GM23338 (cell line): ENCODE results near the gene SURF4. TPM values are rescaled to one million over a fixed set of nuclear protein-coding genes. Genes with fewer than 3 reads are reported as not detected.
A peak's percentile ranks its signal among the peaks of the same experiment; 100 is the strongest.

Source experiments
- ATAC-seq: fragments of 200-7000 bp; cut with Tn5 transposase; 3 replicates; pipeline ENCODE4 v1.9.1; 2020
- DNase-seq: peaks from one replicate; pipeline ENCODE4 v3.0.0-alpha.2; 2015; ENCODE audit warnings: low spot score
- H2AFZ ChIP-seq: fragments of 200-600 bp; sonication (generic); 2 replicates; pipeline ENCODE4 v1.8.0; 2016; ENCODE audit warnings: antibody characterized with exemption, mild to moderate bottlenecking, moderate library complexity
- H3F3A ChIP-seq: fragments of 200-600 bp; sonication (generic); replicated peaks from 2 replicates; pipeline ENCODE4 v1.8.0; 2017; ENCODE audit warnings: antibody characterized with exemption, mixed run types, low read depth
- H3K27ac ChIP-seq: fragments of 200-600 bp; sonication (generic); 2 replicates; pipeline ENCODE4 v1.6.1; 2016; ENCODE audit warnings: low read depth
- H3K27me3 ChIP-seq: fragments of 200-600 bp; sonication (generic); 2 replicates; pipeline ENCODE4 v1.8.0; 2016; ENCODE audit warnings: mild to moderate bottlenecking, mixed run types, moderate library complexity; ENCODE audit not compliant: insufficient read depth
- H3K36me3 ChIP-seq: fragments of 200-600 bp; sonication (generic); 2 replicates; pipeline ENCODE4 v1.8.0; 2016; ENCODE audit warnings: mild to moderate bottlenecking; ENCODE audit not compliant: insufficient read depth
- H3K4me1 ChIP-seq: fragments of 200-600 bp; sonication (generic); 2 replicates; pipeline ENCODE4 v1.8.0; 2016; ENCODE audit warnings: mild to moderate bottlenecking, moderate library complexity; ENCODE audit not compliant: insufficient read depth
- H3K4me2 ChIP-seq: fragments of 200-600 bp; sonication (generic); 2 replicates; pipeline ENCODE4 v1.7.1; 2017; ENCODE audit warnings: mixed run types
- H3K4me3 ChIP-seq: fragments of 200-600 bp; sonication (generic); 2 replicates; pipeline ENCODE4 v1.6.1; 2016; ENCODE audit warnings: mixed run types
- H3K79me2 ChIP-seq: fragments of 200-600 bp; sonication (generic); replicated peaks from 2 replicates; pipeline ENCODE4 v1.8.0; 2017; ENCODE audit warnings: mild to moderate bottlenecking; ENCODE audit not compliant: insufficient read depth
- H3K9me2 ChIP-seq: fragments of 200-600 bp; sonication (generic); 2 replicates; pipeline ENCODE4 v1.8.0; 2017; ENCODE audit not compliant: insufficient read depth
- H4K20me1 ChIP-seq: fragments of 200-600 bp; sonication (generic); replicated peaks from 2 replicates; pipeline ENCODE4 v1.8.0; 2017; ENCODE audit warnings: mild to moderate bottlenecking; ENCODE audit not compliant: insufficient read depth
- H3K27ac Mint-ChIP-seq: 2 replicates; pipeline ENCODE4 v1.8.0; 2020; ENCODE audit warnings: inconsistent platforms, mild to moderate bottlenecking, moderate library complexity, mixed read lengths
- H3K27me3 Mint-ChIP-seq: 3 replicates; pipeline ENCODE4 v1.8.0; 2022; ENCODE audit warnings: low read depth, mild to moderate bottlenecking, moderate library complexity, mixed read lengths, inconsistent platforms; ENCODE audit not compliant: insufficient read depth, poor library complexity
- H3K36me3 Mint-ChIP-seq: 3 replicates; pipeline ENCODE4 v1.8.0; 2021; ENCODE audit warnings: low read depth, mild to moderate bottlenecking, inconsistent platforms, moderate library complexity, mixed read lengths
- H3K4me1 Mint-ChIP-seq: 3 replicates; pipeline ENCODE4 v1.8.0; 2020; ENCODE audit warnings: mild to moderate bottlenecking, inconsistent platforms, mixed read lengths
- H3K4me3 Mint-ChIP-seq: 3 replicates; pipeline ENCODE4 v1.8.0; 2021; ENCODE audit warnings: moderate library complexity, mild to moderate bottlenecking, inconsistent platforms, mixed read lengths
- H3K9me3 Mint-ChIP-seq: 3 replicates; pipeline ENCODE4 v1.8.0; 2020; ENCODE audit warnings: moderate library complexity, mild to moderate bottlenecking, inconsistent platforms, mixed read lengths
- EZH2phosphoT487 ChIP-seq: fragments of 200-600 bp; sonication (generic); IDR thresholded peaks from one replicate; pipeline ENCODE4 v1.8.1; 2018; ENCODE audit warnings: antibody characterized with exemption; ENCODE audit not compliant: unreplicated experiment
- POLR2AphosphoS5 ChIP-seq: IDR thresholded peaks from 2 replicates; pipeline ENCODE4 v1.6.1; 2016; ENCODE audit warnings: antibody characterized with exemption, low read depth
- STAT1 ChIP-seq: IDR thresholded peaks from one replicate; pipeline ENCODE4 v1.6.1; 2016; ENCODE audit warnings: antibody characterized with exemption; ENCODE audit not compliant: unreplicated experiment
- ZNF331 ChIP-seq: fragments of 250-450 bp; sonication (Bioruptor Pico); IDR thresholded peaks from 2 replicates; pipeline ENCODE4 v1.5.0; 2020; ENCODE audit warnings: low read depth, mild to moderate bottlenecking, moderate library complexity
- polyA plus RNA-seq: library from polyadenylated mRNA; unstranded; fragments of >200 nt; fragmentation: Nextera tagmentation; extraction: Ambion mirVana; gene quantifications from 2 replicates; pipeline ENCODE4 v1.2.1, GENCODE V29; 2016
- total RNA-seq: library from RNA; depleted of rRNA; stranded (reverse); fragments of >200 nt; shearing (Covaris generic); gene quantifications from 2 replicates; pipeline ENCODE4 v1.2.3, GENCODE V29; 2014
- TF ChIP-seq, protein P1 (sequence below), 2 experiments: fragments of 200-600 bp in 1 of 2; sonication (generic) in 1 of 2; conservative IDR thresholded peaks; 2 replicates each; pipeline versions ENCODE4 v1.5.1 to v1.6.1; 2016 to 2017; ENCODE audit warnings: antibody characterized with exemption in 2 of 2, low read depth in 2 of 2, mild to moderate bottlenecking in 2 of 2, moderate library complexity in 1 of 2
- TF ChIP-seq, protein P2 (sequence below): IDR thresholded peaks from 2 replicates; pipeline ENCODE4 v1.6.1; 2016; ENCODE audit warnings: antibody characterized with exemption

SURF4 gene
- total and polyA plus RNA-seq, 2 experiments from 2014 or later = 66.3 to 242 TPM

DNA sequence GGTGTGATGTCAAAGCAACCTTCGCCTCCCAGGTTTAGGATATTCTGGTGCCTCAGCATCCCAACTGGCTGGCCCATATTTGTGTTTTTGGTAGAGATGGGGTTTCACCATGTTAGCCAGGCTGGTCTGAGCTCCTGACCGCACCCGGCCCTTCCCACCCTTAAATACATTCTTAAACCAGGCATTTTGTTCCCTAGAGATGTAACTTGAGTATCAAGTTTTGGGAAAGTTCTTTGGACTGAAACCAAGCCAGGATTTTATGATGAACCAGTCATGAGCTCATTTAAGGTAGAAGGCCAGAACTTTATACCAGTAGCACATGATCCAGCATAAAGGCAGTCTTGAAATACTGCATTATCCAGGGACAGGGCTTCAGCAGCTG, 24.3 kb downstream of the SURF4 start:
- peaks cover 20% of the 10 kb centered on the region for H3K4me1 ChIP-seq
- peaks cover 57% of the 10 kb centered on the region for H3F3A ChIP-seq
- peaks cover 43% of the 10 kb centered on the region for H3K79me2 ChIP-seq
- no peak overlapping the region for H3K4me2 ChIP-seq
- peaks cover 42% of the 10 kb centered on the region for H4K20me1 ChIP-seq
- H3K27me3 Mint-ChIP-seq = peaks cover 34% of the 10 kb centered on the region
- DNase-seq (no peak), ATAC-seq (no peak)
- H3K36me3 ChIP-seq = peaks cover 39% of the 10 kb centered on the region
- TF ChIP-seq EZH2phosphoT487 = no peak
- no peak overlapping the region for H3K27ac Mint-ChIP-seq
- no peaks in the 10 kb centered on the region for H3K27me3 ChIP-seq
- H3K9me3 Mint-ChIP-seq = no peaks in the 10 kb centered on the region; the same call in 1 of the 3 replicates
- H3K4me3 Mint-ChIP-seq = peak overlapping the region; percentile 33; the same call in 2 of the 3 replicates
- H3K4me1 Mint-ChIP-seq = peaks cover 20% of the 10 kb centered on the region
- H2AFZ ChIP-seq = no peak overlapping the region
- peaks cover 60% of the 10 kb centered on the region for H3K36me3 Mint-ChIP-seq
- peak overlapping the region; percentile 13; the same call in 1 of the 2 replicates for H3K4me3 ChIP-seq
- H3K9me2 ChIP-seq = no peaks in the 10 kb centered on the region
- peak overlapping the region; percentile 96 for H3K27ac ChIP-seq

DNA sequence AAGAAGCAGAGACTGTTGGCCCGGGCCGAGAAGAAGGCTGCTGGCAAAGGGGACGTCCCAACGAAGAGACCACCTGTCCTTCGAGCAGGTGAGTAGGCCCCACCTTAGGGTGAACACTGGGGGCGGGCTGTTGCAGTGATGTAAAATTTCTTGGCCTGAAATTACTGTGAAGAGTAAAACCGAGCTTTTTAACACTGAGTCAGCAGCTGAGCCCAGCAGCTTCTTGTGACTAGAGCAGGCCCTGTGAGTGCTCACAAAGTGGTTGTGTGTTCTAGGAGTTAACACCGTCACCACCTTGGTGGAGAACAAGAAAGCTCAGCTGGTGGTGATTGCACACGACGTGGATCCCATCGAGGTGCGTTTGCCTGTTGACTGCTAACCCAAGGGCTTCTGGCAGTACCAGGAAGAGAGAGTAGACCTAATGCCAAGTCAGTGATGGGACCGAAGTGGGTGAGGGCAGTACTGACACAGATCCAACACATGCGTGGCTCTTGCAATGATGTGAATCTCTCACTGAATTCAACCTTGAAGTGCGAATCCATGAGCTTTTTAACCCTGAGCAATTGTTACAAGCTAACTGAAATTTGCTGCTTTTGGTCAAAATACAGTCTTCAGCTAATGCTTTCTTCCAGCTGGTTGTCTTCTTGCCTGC, 25.8 kb downstream of the SURF4 start:
- peaks cover 39% of the 10 kb centered on the region for H3K36me3 ChIP-seq
- H3K27me3 Mint-ChIP-seq = peaks cover 30% of the 10 kb centered on the region
- peak overlapping the region; percentile 96 for H3K27ac ChIP-seq
- peak overlapping the region; percentile 94 for H3K4me3 Mint-ChIP-seq
- ATAC-seq (no peak), DNase-seq (no peak)
- no peak overlapping the region for H2AFZ ChIP-seq
- peak overlapping the region; percentile 98 for H3K4me3 ChIP-seq
- H3K27ac Mint-ChIP-seq = peak overlapping the region; percentile 85; the same call in 1 of the 2 replicates
- H3K4me2 ChIP-seq = peak overlapping the region; percentile 99
- peaks cover 23% of the 10 kb centered on the region for H3K4me1 Mint-ChIP-seq
- H3K4me1 ChIP-seq = peaks cover 20% of the 10 kb centered on the region
- TF ChIP-seq, protein P1, sequence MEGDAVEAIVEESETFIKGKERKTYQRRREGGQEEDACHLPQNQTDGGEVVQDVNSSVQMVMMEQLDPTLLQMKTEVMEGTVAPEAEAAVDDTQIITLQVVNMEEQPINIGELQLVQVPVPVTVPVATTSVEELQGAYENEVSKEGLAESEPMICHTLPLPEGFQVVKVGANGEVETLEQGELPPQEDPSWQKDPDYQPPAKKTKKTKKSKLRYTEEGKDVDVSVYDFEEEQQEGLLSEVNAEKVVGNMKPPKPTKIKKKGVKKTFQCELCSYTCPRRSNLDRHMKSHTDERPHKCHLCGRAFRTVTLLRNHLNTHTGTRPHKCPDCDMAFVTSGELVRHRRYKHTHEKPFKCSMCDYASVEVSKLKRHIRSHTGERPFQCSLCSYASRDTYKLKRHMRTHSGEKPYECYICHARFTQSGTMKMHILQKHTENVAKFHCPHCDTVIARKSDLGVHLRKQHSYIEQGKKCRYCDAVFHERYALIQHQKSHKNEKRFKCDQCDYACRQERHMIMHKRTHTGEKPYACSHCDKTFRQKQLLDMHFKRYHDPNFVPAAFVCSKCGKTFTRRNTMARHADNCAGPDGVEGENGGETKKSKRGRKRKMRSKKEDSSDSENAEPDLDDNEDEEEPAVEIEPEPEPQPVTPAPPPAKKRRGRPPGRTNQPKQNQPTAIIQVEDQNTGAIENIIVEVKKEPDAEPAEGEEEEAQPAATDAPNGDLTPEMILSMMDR (conservative IDR thresholded peaks at IDR 0.05; ENCODE audit: low read depth in 2 of 2) = no peak
- peak; percentile 52 for TF ChIP-seq POLR2AphosphoS5
- H3F3A ChIP-seq = peaks cover 56% of the 10 kb centered on the region
- H3K27me3 ChIP-seq = no peaks in the 10 kb centered on the region
- peaks cover 47% of the 10 kb centered on the region for H3K79me2 ChIP-seq
- H4K20me1 ChIP-seq = peaks cover 52% of the 10 kb centered on the region
- H3K36me3 Mint-ChIP-seq = peaks cover 74% of the 10 kb centered on the region
- H3K9me2 ChIP-seq = no peaks in the 10 kb centered on the region
- no peaks in the 10 kb centered on the region; the same call in 1 of the 3 replicates for H3K9me3 Mint-ChIP-seq

DNA sequence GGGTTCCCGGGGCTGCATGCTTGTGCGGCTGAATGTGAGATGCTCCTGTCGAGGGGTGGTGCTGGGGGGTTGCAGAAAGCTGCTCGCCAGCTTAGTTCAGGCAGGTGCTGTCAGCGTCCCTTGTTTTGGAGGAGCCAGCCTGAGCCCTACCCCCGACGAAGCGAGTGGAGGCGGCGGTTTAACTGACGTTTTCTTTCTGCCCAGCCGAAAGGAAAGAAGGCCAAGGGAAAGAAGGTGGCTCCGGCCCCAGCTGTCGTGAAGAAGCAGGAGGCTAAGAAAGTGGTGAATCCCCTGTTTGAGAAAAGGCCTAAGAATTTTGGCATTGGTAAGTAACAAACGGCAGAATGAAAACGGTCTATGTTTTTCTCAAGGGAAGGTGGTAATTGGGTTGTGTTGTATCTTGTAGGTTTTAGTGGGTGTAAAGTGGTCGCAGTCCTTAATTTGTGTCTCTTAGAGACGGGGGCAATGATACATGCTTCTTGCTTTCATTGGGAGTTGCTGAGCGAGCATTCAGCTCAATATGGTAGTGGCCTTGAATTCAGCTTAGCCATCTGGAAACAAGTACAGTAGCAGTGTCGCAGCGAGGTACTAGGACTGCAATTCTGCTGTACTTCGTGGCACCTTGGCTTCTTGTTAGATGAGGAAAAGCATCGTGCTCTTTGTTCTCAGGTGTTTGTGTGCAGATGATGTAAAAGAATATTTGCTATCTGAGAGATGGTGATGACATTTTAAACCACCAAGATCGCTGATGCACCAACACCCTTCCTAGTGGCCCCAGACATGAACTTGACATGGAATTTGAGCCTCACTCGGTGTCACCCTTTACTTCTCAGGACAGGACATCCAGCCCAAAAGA, 26.9 kb downstream of the SURF4 start:
- peak overlapping the region; percentile 96 for H3K27ac ChIP-seq
- peaks cover 52% of the 10 kb centered on the region for H4K20me1 ChIP-seq
- ATAC-seq (no peak), DNase-seq (no peak)
- peak overlapping the region; percentile 99 for H3K4me2 ChIP-seq
- peaks cover 42% of the 10 kb centered on the region for H3K36me3 ChIP-seq
- peaks cover 28% of the 10 kb centered on the region for H3K27me3 Mint-ChIP-seq
- H3K4me3 ChIP-seq = peak overlapping the region; percentile 98
- H2AFZ ChIP-seq = no peak overlapping the region
- peaks cover 43% of the 10 kb centered on the region for H3K79me2 ChIP-seq
- H3K4me1 ChIP-seq = peaks cover 20% of the 10 kb centered on the region
- peaks cover 61% of the 10 kb centered on the region for H3F3A ChIP-seq
- peak overlapping the region; percentile 94 for H3K4me3 Mint-ChIP-seq
- H3K27me3 ChIP-seq = no peaks in the 10 kb centered on the region
- peaks cover 86% of the 10 kb centered on the region for H3K36me3 Mint-ChIP-seq
- H3K9me3 Mint-ChIP-seq = no peaks in the 10 kb centered on the region; the same call in 1 of the 3 replicates
- H3K27ac Mint-ChIP-seq = peak overlapping the region; percentile 100
- H3K9me2 ChIP-seq = no peaks in the 10 kb centered on the region
- peaks cover 23% of the 10 kb centered on the region for H3K4me1 Mint-ChIP-seq
- TF ChIP-seq ZNF331 = no peak
- TF ChIP-seq, protein P2, sequence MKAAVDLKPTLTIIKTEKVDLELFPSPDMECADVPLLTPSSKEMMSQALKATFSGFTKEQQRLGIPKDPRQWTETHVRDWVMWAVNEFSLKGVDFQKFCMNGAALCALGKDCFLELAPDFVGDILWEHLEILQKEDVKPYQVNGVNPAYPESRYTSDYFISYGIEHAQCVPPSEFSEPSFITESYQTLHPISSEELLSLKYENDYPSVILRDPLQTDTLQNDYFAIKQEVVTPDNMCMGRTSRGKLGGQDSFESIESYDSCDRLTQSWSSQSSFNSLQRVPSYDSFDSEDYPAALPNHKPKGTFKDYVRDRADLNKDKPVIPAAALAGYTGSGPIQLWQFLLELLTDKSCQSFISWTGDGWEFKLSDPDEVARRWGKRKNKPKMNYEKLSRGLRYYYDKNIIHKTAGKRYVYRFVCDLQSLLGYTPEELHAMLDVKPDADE = no peak
- no peak for TF ChIP-seq STAT1
